ENCODE data around the gene PTGES3L. TPM values are rescaled to one million over a fixed set of nuclear protein-coding genes. Genes with fewer than 3 reads are reported as not detected.

PTGES3L gene
- total and polyA plus RNA-seq, 2 of the 13 experiments (the other 11 are each of a cell fraction or from before 2014, with no cell fraction given) = 1.2 to 2.9 TPM

DNA sequence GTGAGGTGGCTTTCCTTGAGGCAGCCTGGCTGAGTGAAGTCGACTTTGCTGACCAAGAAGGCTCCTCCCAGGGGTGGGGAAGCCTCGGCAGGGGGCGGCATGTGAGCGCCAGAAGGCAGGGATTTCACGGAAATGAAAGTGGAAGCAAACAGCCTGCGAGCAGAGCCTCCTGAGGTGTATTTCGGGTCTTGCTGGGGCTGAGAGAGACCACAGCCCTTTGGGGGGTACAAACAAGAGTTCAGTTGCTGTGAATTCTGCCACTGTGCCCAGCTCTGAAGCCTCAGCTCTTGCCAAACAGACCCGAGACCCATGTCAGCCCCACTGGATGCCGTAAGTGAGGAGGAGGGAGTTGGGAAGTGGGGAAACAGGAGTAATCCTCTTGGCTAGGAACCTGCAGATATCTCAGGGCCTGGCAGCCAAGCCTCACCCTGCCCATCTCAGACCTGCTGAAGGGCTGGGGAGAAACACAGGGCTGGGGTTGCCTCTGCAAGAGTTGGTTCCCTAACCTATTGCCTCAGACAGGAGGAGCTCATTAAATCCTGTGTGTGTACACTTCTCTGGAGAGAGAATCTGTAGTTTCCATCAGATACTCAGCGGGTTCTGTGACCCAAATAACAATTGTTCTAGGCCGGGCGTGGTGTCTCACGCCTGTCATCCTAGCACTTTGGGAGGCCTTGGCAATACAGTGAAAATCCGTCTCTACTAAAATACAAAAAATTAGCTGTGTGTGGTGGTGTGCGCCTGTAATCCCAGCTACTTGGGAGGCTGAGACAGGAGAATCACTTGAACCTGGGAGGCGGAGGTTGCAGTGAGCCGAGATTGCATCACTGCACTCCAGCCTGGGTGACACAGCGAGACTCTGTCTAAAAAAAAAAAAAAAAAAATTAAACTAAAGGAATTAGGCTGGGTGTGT, 27.0 kb upstream of the PTGES3L start, which contains the start of gene IFI35 (continued):
- peak; percentile 67; the same call in 1 of the 2 replicates for TF ChIP-seq ZNF547 (CRISPR knock-in tag; IDR thresholded peaks at IDR 0.05)
- TF ChIP-seq MED8 (CRISPR knock-in tag; IDR thresholded peaks at IDR 0.05; ENCODE audit: insufficient replicate concordance) = no peak
- no peak for TF ChIP-seq ZNF253 (CRISPR knock-in tag; IDR thresholded peaks at IDR 0.05; ENCODE audit: borderline replicate concordance)
- TF ChIP-seq, protein P1, sequence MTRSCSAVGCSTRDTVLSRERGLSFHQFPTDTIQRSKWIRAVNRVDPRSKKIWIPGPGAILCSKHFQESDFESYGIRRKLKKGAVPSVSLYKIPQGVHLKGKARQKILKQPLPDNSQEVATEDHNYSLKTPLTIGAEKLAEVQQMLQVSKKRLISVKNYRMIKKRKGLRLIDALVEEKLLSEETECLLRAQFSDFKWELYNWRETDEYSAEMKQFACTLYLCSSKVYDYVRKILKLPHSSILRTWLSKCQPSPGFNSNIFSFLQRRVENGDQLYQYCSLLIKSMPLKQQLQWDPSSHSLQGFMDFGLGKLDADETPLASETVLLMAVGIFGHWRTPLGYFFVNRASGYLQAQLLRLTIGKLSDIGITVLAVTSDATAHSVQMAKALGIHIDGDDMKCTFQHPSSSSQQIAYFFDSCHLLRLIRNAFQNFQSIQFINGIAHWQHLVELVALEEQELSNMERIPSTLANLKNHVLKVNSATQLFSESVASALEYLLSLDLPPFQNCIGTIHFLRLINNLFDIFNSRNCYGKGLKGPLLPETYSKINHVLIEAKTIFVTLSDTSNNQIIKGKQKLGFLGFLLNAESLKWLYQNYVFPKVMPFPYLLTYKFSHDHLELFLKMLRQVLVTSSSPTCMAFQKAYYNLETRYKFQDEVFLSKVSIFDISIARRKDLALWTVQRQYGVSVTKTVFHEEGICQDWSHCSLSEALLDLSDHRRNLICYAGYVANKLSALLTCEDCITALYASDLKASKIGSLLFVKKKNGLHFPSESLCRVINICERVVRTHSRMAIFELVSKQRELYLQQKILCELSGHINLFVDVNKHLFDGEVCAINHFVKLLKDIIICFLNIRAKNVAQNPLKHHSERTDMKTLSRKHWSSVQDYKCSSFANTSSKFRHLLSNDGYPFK (CRISPR knock-in tag; IDR thresholded peaks at IDR 0.05; ENCODE audit: borderline replicate concordance) = peak; percentile 43; the same call in 1 of the 2 replicates
- TF ChIP-seq ZNF124 (CRISPR knock-in tag; IDR thresholded peaks at IDR 0.05) = no peak
- TF ChIP-seq BCL6 (CRISPR knock-in tag; IDR thresholded peaks at IDR 0.05) = peak; percentile 8; the same call in 1 of the 2 replicates
- no peak for TF ChIP-seq CAMTA2 (CRISPR knock-in tag; IDR thresholded peaks at IDR 0.05; ENCODE audit: borderline replicate concordance)
- peak; percentile 28 for TF ChIP-seq HNF4A (CRISPR knock-in tag; IDR thresholded peaks at IDR 0.05)
- no peak for TF ChIP-seq MTA1 (CRISPR knock-in tag; IDR thresholded peaks at IDR 0.05; ENCODE audit: borderline replicate concordance)
- TF ChIP-seq FOXJ3 (CRISPR knock-in tag; IDR thresholded peaks at IDR 0.05; ENCODE audit: borderline replicate concordance) = no peak
- TF ChIP-seq JDP2 (CRISPR knock-in tag; IDR thresholded peaks at IDR 0.05; ENCODE audit: borderline replicate concordance) = no peak
- no peak for TF ChIP-seq ZNF335 (CRISPR knock-in tag; IDR thresholded peaks at IDR 0.05)
- TF ChIP-seq BORCS8-MEF2B (CRISPR knock-in tag; IDR thresholded peaks at IDR 0.05) = no peak
- peak; percentile 72; the same call in 1 of the 2 replicates for TF ChIP-seq CCDC6 (CRISPR knock-in tag; IDR thresholded peaks at IDR 0.05)
- no peak for TF ChIP-seq NFE2L2 (IDR thresholded peaks at IDR 0.05; ENCODE audit: low read length)
- no peak for TF ChIP-seq ZBTB3 (CRISPR knock-in tag; IDR thresholded peaks at IDR 0.05; ENCODE audit: borderline replicate concordance, low read depth)
- TF ChIP-seq CENPT (CRISPR knock-in tag; IDR thresholded peaks at IDR 0.05; ENCODE audit: low read depth) = no peak
- TF ChIP-seq RFX1 (IDR thresholded peaks at IDR 0.05) = no peak
- 0 out of 2 replicates have a peak, but pooled peaks have one; percentile 62 for TF ChIP-seq ZFP62 (CRISPR knock-in tag; IDR thresholded peaks at IDR 0.05)
- TF ChIP-seq ZNF468 (CRISPR knock-in tag; IDR thresholded peaks at IDR 0.05) = no peak
- TF ChIP-seq ZNF781 (CRISPR knock-in tag; IDR thresholded peaks at IDR 0.05; ENCODE audit: borderline replicate concordance, not compliant biosample characterization) = no peak
- TF ChIP-seq CHD2 (IDR thresholded peaks at IDR 0.05; ENCODE audit: low read depth, low read length) = no peak
- no peak for TF ChIP-seq ZNF383 (CRISPR knock-in tag; IDR thresholded peaks at IDR 0.05; ENCODE audit: borderline replicate concordance)
- no peak for TF ChIP-seq ZNF224 (CRISPR knock-in tag; IDR thresholded peaks at IDR 0.05)
- TF ChIP-seq MIER2 (CRISPR knock-in tag; IDR thresholded peaks at IDR 0.05) = no peak
- TF ChIP-seq, protein P2, sequence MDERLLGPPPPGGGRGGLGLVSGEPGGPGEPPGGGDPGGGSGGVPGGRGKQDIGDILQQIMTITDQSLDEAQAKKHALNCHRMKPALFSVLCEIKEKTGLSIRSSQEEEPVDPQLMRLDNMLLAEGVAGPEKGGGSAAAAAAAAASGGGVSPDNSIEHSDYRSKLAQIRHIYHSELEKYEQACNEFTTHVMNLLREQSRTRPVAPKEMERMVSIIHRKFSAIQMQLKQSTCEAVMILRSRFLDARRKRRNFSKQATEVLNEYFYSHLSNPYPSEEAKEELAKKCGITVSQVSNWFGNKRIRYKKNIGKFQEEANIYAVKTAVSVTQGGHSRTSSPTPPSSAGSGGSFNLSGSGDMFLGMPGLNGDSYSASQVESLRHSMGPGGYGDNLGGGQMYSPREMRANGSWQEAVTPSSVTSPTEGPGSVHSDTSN (CRISPR knock-in tag; IDR thresholded peaks at IDR 0.05) = no peak
- TF ChIP-seq ZEB1 (IDR thresholded peaks at IDR 0.05; ENCODE audit: insufficient replicate concordance, low read depth) = no peak
- peak; percentile 96 for TF ChIP-seq STAG1 (CRISPR knock-in tag; IDR thresholded peaks at IDR 0.05)
- TF ChIP-seq MEIS2 (CRISPR knock-in tag; IDR thresholded peaks at IDR 0.05) = peak; percentile 82; the same call in 1 of the 2 replicates

All from HepG2 (cell line).